ENCODE results near the gene CSNK1E.

The CSNK1E gene

DNA sequence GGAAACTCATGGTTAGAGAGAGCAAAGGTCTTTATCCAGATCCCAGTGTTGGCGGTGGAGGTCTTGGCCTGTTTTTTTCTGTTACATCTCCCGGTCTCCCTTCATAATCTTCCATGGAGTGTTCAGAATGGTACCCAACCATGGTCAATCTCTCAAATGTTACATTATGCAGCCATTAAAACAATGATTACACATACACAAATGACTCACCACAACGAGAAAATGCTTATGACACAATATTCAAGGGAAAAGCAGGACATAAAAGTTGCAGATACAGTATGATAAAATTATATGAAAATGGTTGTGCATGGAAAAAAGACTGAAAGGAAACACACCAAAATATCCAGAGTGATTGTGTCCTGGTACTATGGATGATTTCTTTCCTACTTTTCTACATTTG is 17.8 kb upstream of the CSNK1E start:
- Histone ChIP-seq H3K27me3 (ENCODE audit: insufficient read depth, low read length) (no peaks in the 10 kb centered on the region), H3K4me1 (ENCODE audit: control insufficient read depth, insufficient read depth, low read length, unreplicated experiment) (no peaks in the 10 kb centered on the region), H2AFZ (ENCODE audit: low read length, unreplicated experiment) (no peak overlapping the region), H3K4me3 (ENCODE audit: low read depth, low read length) (no peak overlapping the region), H3K27ac (ENCODE audit: low read depth, low read length) (no peak overlapping the region), H3K36me3 (ENCODE audit: insufficient read depth, low read length) (no peaks in the 10 kb centered on the region), H3K79me2 (ENCODE audit: control insufficient read depth, insufficient read depth, low read length, unreplicated experiment) (no peaks in the 10 kb centered on the region)

DNA sequence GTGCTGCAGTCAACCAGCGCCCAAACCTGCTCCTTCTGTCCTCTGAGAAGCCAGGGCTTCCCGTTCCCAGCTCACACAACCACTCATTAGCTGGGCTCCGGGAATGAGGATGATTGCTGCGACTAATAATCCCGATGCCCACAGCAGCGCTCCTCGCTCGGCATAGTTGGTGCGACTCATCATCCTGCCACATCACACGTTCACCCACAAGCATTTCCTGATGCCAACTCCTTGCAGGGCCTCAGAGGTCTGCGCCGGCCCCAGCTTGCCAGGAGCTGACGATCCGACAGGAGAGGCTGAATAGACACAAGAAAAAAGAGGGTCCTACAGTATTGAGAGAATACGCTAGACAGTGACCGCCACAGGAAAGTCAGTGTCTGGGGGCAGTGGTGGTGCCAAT is 10.6 kb upstream of the CSNK1E start:
- Histone ChIP-seq H3K4me3 (ENCODE audit: low read depth, low read length) (0 out of 2 replicates have a peak overlapping the region, but pooled peaks have one; percentile 1), H3K79me2 (ENCODE audit: control insufficient read depth, insufficient read depth, low read length, unreplicated experiment) (no peaks in the 10 kb centered on the region), H2AFZ (ENCODE audit: low read length, unreplicated experiment) (peak overlapping the region; percentile 39), H3K36me3 (ENCODE audit: insufficient read depth, low read length) (no peaks in the 10 kb centered on the region), H3K27ac (ENCODE audit: low read depth, low read length) (peak overlapping the region; percentile 68), H3K27me3 (ENCODE audit: insufficient read depth, low read length) (no peaks in the 10 kb centered on the region), H3K4me1 (ENCODE audit: control insufficient read depth, insufficient read depth, low read length, unreplicated experiment) (peaks cover 11% of the 10 kb centered on the region)

DNA sequence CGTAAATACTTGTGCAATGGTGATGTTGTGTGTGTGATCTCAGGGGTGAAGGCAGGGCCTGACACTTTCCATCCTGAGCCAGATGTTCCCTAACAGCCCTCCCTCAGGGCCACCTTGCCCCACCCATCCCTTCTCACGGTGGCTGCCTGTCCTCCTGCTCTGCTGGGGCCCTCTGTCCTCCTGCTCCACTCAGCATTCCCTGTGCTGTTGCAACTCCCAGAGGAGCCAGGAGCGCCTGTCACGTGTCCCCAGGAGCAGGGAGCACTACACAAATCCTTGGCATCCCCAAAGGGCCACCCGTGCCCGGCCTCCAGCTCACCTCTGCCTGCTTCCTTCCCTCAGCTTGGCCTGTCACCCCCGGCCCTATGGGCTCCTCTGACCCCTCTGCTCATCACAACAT is 10.2 kb upstream of the CSNK1E start:
- 0 out of 2 replicates have a peak overlapping the region, but pooled peaks have one; percentile 1 for H3K4me3 ChIP-seq (ENCODE audit: low read depth, low read length)
- H3K4me1 ChIP-seq (ENCODE audit: control insufficient read depth, insufficient read depth, low read length, unreplicated experiment): peaks cover 11% of the 10 kb centered on the region
- H2AFZ ChIP-seq (ENCODE audit: low read length, unreplicated experiment): peak overlapping the region; percentile 39
- H3K36me3 ChIP-seq (ENCODE audit: insufficient read depth, low read length): no peaks in the 10 kb centered on the region
- peak overlapping the region; percentile 68 for H3K27ac ChIP-seq (ENCODE audit: low read depth, low read length)
- H3K27me3 ChIP-seq (ENCODE audit: insufficient read depth, low read length): no peaks in the 10 kb centered on the region
- no peaks in the 10 kb centered on the region for H3K79me2 ChIP-seq (ENCODE audit: control insufficient read depth, insufficient read depth, low read length, unreplicated experiment)

- no peak overlapping the region for H3K27ac ChIP-seq (ENCODE audit: low read depth, low read length)
- H3K79me2 ChIP-seq (ENCODE audit: control insufficient read depth, insufficient read depth, low read length, unreplicated experiment): no peaks in the 10 kb centered on the region
- peaks cover 11% of the 10 kb centered on the region for H3K4me1 ChIP-seq (ENCODE audit: control insufficient read depth, insufficient read depth, low read length, unreplicated experiment)
- no peak overlapping the region for H2AFZ ChIP-seq (ENCODE audit: low read length, unreplicated experiment)
- no peaks in the 10 kb centered on the region for H3K36me3 ChIP-seq (ENCODE audit: insufficient read depth, low read length)
- H3K27me3 ChIP-seq (ENCODE audit: insufficient read depth, low read length): no peaks in the 10 kb centered on the region
- no peak overlapping the region for H3K4me3 ChIP-seq (ENCODE audit: low read depth, low read length)
These were observed 8.4 kb upstream of the CSNK1E start for GRCh38 chr22:38325587-38325986.

DNA sequence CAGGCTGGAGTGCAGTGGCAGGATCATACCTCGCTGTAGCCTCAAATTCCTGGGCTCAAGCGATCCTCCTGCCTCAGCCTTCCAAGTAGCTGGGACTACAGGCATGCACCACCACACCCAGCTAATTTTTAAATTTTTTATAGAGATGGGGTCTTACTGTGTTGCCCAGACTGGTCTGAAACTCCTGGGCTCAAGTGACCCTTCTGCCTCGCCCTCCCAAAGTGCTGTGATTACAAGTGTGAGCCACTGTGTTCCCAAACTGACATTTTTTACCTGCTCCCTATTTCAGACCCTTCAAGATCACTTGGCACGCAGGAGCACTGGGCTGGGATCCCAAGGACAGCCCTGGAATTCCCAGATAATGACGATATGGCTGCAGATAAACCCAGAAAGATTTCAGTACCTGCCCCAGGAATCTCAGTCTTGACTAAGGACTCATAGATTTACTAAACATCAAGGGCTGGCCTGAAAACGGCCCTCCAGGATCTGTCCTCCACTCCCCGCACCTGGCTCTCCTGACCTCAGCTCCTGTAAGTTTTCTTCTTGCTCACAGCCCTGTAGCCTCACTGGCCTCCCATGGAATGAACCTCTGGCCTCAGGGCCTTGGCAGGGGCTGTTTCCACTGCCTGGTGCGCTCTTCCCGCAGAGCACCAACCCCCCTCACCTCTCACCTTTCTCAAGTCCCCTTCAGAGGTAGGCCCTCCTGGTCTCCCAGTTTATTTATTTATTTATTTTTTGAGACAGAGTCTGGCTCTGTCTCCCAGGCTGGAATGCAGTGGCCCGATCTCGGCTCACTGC is 3.6 kb upstream of the CSNK1E start:
- peaks cover 11% of the 10 kb centered on the region for H3K4me1 ChIP-seq (ENCODE audit: control insufficient read depth, insufficient read depth, low read length, unreplicated experiment)
- no peaks in the 10 kb centered on the region for H3K27me3 ChIP-seq (ENCODE audit: insufficient read depth, low read length)
- H3K27ac ChIP-seq (ENCODE audit: low read depth, low read length): no peak overlapping the region
- H3K79me2 ChIP-seq (ENCODE audit: control insufficient read depth, insufficient read depth, low read length, unreplicated experiment): peaks cover 12% of the 10 kb centered on the region
- no peak overlapping the region for H3K4me3 ChIP-seq (ENCODE audit: low read depth, low read length)
- no peaks in the 10 kb centered on the region for H3K36me3 ChIP-seq (ENCODE audit: insufficient read depth, low read length)
- no peak overlapping the region for H2AFZ ChIP-seq (ENCODE audit: low read length, unreplicated experiment)

DNA sequence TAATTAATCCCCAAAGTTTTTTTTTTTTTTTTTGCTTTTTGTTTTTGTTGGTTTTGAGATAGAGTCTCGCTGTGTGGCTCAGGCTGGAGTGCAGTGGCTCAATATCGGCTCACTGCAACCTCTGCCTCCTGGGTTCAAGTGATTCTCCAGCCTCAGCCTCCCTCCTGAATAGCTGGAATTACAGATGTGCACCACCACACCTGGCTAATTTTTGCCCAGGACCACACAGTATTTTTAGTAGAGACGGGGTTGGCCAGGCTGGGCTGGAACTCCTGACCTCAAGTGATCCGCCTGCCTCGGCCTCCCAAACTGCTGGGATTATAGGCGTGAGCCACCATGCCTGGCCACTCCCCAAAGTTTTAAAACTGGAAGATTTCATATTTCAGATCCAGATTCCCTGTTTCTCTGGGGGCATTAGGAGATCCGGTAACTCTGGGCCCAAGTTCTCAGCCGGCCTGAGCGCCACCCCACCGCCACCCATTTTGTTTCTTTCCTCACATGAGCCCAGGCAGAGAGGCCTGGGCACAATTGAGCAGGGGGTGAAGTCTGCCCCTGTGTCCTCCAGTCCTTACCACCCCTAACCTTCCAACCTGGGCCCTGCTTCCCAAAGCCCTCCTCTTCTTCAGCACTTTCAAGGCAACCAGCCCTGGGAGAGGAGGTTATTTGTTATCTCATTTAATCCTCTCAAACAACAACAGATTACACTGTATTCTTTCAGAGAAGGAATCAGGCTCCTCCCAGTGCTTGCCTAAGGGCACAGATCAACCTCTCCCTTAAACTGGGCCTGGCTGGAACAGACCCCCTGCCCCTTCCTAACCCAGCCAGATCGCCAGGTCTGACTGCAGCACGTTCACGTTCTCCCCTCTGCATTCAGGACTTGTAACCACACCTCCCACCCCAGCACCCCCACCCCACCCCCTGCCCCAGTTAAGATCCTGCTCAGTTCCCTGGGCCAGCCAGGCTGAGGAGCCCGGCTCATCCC is 1.9 kb upstream of the CSNK1E start:
- peaks cover 22% of the 10 kb centered on the region for H3K4me1 ChIP-seq (ENCODE audit: control insufficient read depth, insufficient read depth, low read length, unreplicated experiment)
- H3K4me3 ChIP-seq (ENCODE audit: low read depth, low read length): no peak overlapping the region
- H3K27ac ChIP-seq (ENCODE audit: low read depth, low read length): peak overlapping the region; percentile 86
- H3K36me3 ChIP-seq (ENCODE audit: insufficient read depth, low read length): no peaks in the 10 kb centered on the region
- no peak overlapping the region for H2AFZ ChIP-seq (ENCODE audit: low read length, unreplicated experiment)
- H3K27me3 ChIP-seq (ENCODE audit: insufficient read depth, low read length): no peaks in the 10 kb centered on the region
- H3K79me2 ChIP-seq (ENCODE audit: control insufficient read depth, insufficient read depth, low read length, unreplicated experiment): peaks cover 29% of the 10 kb centered on the region

DNA sequence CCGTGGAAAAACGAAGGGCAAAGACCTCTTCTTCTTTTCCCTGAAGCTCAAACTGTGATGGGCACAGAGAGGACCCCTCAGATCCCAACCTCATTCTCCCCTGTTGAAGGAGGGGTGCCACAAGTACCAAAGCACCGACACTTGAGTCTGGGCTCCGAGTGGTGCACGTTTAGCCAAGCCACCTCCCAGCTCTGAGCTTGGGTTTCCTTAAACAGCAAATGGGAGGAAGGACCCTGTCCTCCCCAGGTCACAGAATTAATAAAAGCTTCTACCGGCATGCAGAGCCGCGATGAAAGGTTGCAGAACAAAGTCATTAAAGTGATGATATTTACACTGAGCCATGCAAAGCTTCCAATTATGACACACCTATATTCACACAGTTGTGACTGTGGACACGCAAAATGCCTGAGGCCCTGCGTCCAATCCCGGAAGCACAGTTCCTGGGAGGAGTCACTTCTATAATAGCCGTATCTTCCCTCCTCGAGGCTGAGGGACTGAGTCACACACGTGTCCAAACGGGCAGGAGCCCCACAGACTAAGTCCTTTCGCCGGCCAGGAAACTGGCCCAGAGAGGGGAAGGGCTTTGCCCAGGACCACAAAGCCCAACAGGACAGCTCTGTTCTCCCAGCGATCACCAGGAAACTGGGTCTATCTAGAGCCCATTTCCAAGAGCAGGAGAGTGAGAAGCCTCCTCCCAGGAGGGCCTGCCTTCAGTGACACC is 922 bp upstream of the CSNK1E start:
- H3K36me3 ChIP-seq (ENCODE audit: insufficient read depth, low read length): no peaks in the 10 kb centered on the region
- H3K27me3 ChIP-seq (ENCODE audit: insufficient read depth, low read length): no peaks in the 10 kb centered on the region
- H3K4me1 ChIP-seq (ENCODE audit: control insufficient read depth, insufficient read depth, low read length, unreplicated experiment): peaks cover 30% of the 10 kb centered on the region
- no peak overlapping the region for H2AFZ ChIP-seq (ENCODE audit: low read length, unreplicated experiment)
- peak overlapping the region; percentile 71 for H3K4me3 ChIP-seq (ENCODE audit: low read depth, low read length)
- H3K27ac ChIP-seq (ENCODE audit: low read depth, low read length): peak overlapping the region; percentile 86
- H3K79me2 ChIP-seq (ENCODE audit: control insufficient read depth, insufficient read depth, low read length, unreplicated experiment): peaks cover 38% of the 10 kb centered on the region

GRCh38 chr22:38316364-38317121 is 690 bp downstream of the CSNK1E start:
- peaks cover 53% of the 10 kb centered on the region for H3K79me2 ChIP-seq (ENCODE audit: control insufficient read depth, insufficient read depth, low read length, unreplicated experiment)
- H3K27me3 ChIP-seq (ENCODE audit: insufficient read depth, low read length): no peaks in the 10 kb centered on the region
- H3K4me3 ChIP-seq (ENCODE audit: low read depth, low read length): peak overlapping the region; percentile 94
- H3K27ac ChIP-seq (ENCODE audit: low read depth, low read length): peak overlapping the region; percentile 98
- H3K4me1 ChIP-seq (ENCODE audit: control insufficient read depth, insufficient read depth, low read length, unreplicated experiment): peaks cover 44% of the 10 kb centered on the region
- H2AFZ ChIP-seq (ENCODE audit: low read length, unreplicated experiment): no peak overlapping the region
- peaks cover 10% of the 10 kb centered on the region; the same call in 1 of the 2 replicates for H3K36me3 ChIP-seq (ENCODE audit: insufficient read depth, low read length)

GRCh38 chr22:38315823-38316363 is 1.3 kb downstream of the CSNK1E start:
- peaks cover 50% of the 10 kb centered on the region for H3K4me1 ChIP-seq (ENCODE audit: control insufficient read depth, insufficient read depth, low read length, unreplicated experiment)
- H3K79me2 ChIP-seq (ENCODE audit: control insufficient read depth, insufficient read depth, low read length, unreplicated experiment): peaks cover 60% of the 10 kb centered on the region
- peak overlapping the region; percentile 94 for H3K4me3 ChIP-seq (ENCODE audit: low read depth, low read length)
- H3K27ac ChIP-seq (ENCODE audit: low read depth, low read length): peak overlapping the region; percentile 98
- no peak overlapping the region for H2AFZ ChIP-seq (ENCODE audit: low read length, unreplicated experiment)
- H3K36me3 ChIP-seq (ENCODE audit: insufficient read depth, low read length): peaks cover 10% of the 10 kb centered on the region; the same call in 1 of the 2 replicates
- H3K27me3 ChIP-seq (ENCODE audit: insufficient read depth, low read length): no peaks in the 10 kb centered on the region
